ENCODE data around the gene PLEKHM3. TPM values are rescaled to one million over a fixed set of nuclear protein-coding genes. Genes with fewer than 3 reads are reported as not detected.

Gene PLEKHM3
- total RNA-seq, 1 experiment from 2014 or later: 9.3 TPM

- CTCF ChIA-PET: no interaction called here
These were observed 185.8 kb downstream of the PLEKHM3 start for GRCh38 chr2:207839575-207839974.

GRCh38 chr2:207839028-207839427, 186.3 kb downstream of the PLEKHM3 start:
- H3K27me3 Mint-ChIP-seq (ENCODE audit: insufficient read depth, unreplicated experiment): no peaks in the 10 kb centered on the region
- ChIA-PET CTCF (no interaction called here), POLR2A (no interaction called here)
- peaks cover 10% of the 10 kb centered on the region for H3K4me1 Mint-ChIP-seq (ENCODE audit: low read depth, unreplicated experiment)
- H3K9me3 Mint-ChIP-seq (ENCODE audit: unreplicated experiment): no peaks in the 10 kb centered on the region
- BruUV-seq (replicated peaks): no TSS peak
- no peak overlapping the region for H3K4me3 Mint-ChIP-seq (ENCODE audit: unreplicated experiment)
- intact Hi-C loops (cut with micrococcal nuclease; ENCODE audit: unreplicated experiment): no loop called here
- H3K27me3 ChIP-seq (replicated peaks; ENCODE audit: control insufficient read depth, insufficient read depth, low read length): no peaks in the 10 kb centered on the region
- H3K4me1 ChIP-seq: peaks cover 5% of the 10 kb centered on the region; the same call in 1 of the 2 replicates
- DNase-seq: no peak
- peaks cover 1% of the 10 kb centered on the region; the same call in 1 of the 2 replicates for H3K36me3 ChIP-seq (ENCODE audit: control insufficient read depth, insufficient read depth, low read length)
- no peaks in the 10 kb centered on the region for H3K36me3 Mint-ChIP-seq (ENCODE audit: insufficient read depth, unreplicated experiment)
- H3K9me3 ChIP-seq: no peaks in the 10 kb centered on the region
- no peak overlapping the region for H3K27ac Mint-ChIP-seq (ENCODE audit: unreplicated experiment)
- H3K4me3 ChIP-seq (ENCODE audit: low read depth, low read length): no peak overlapping the region
- TF ChIP-seq CTCF (IDR thresholded peaks at IDR 0.05; ENCODE audit: insufficient read depth in 1 of 2, low read depth in 1 of 2, low read length in 1 of 2, severe bottlenecking in 1 of 2, unreplicated experiment in 1 of 2): no peak

More at GRCh38 chr2:207839575-207839974, 185.8 kb downstream of the PLEKHM3 start:
- no peak overlapping the region for H3K4me3 Mint-ChIP-seq (ENCODE audit: unreplicated experiment)
- DNase-seq: no peak
- POLR2A ChIA-PET: no interaction called here
- no TSS peak for BruUV-seq (replicated peaks)
- H3K4me1 Mint-ChIP-seq (ENCODE audit: low read depth, unreplicated experiment): peaks cover 11% of the 10 kb centered on the region
- Histone ChIP-seq H3K4me3 (ENCODE audit: low read depth, low read length) (no peak overlapping the region), H3K27me3 (replicated peaks; ENCODE audit: control insufficient read depth, insufficient read depth, low read length) (no peaks in the 10 kb centered on the region), H3K36me3 (ENCODE audit: control insufficient read depth, insufficient read depth, low read length) (peaks cover 1% of the 10 kb centered on the region; the same call in 1 of the 2 replicates), H3K9me3 (no peaks in the 10 kb centered on the region), H3K4me1 (peaks cover 7% of the 10 kb centered on the region)
- no peaks in the 10 kb centered on the region for H3K36me3 Mint-ChIP-seq (ENCODE audit: insufficient read depth, unreplicated experiment)
- intact Hi-C loops (cut with micrococcal nuclease; ENCODE audit: unreplicated experiment): no loop called here
- H3K9me3 Mint-ChIP-seq (ENCODE audit: unreplicated experiment): no peaks in the 10 kb centered on the region
- no peak for TF ChIP-seq CTCF (IDR thresholded peaks at IDR 0.05; ENCODE audit: insufficient read depth in 1 of 2, low read depth in 1 of 2, low read length in 1 of 2, severe bottlenecking in 1 of 2, unreplicated experiment in 1 of 2)
- no peak overlapping the region for H3K27ac Mint-ChIP-seq (ENCODE audit: unreplicated experiment)
- H3K27me3 Mint-ChIP-seq (ENCODE audit: insufficient read depth, unreplicated experiment): no peaks in the 10 kb centered on the region

- H3K4me3 ChIP-seq (ENCODE audit: low read depth, low read length): no peak overlapping the region
- ChIA-PET POLR2A (no interaction called here), CTCF (interaction anchor here (0.6 kb wide), 1 partner anchor 9 kb away, joined by 3 read pairs; no protein-coding TSS in a partner anchor)
- H3K36me3 Mint-ChIP-seq (ENCODE audit: insufficient read depth, unreplicated experiment): peaks cover 3% of the 10 kb centered on the region
- H3K9me3 ChIP-seq: no peaks in the 10 kb centered on the region
- no peaks in the 10 kb centered on the region for H3K27me3 ChIP-seq (replicated peaks; ENCODE audit: control insufficient read depth, insufficient read depth, low read length)
- 0 out of 2 replicates have a peak, but pooled peaks cover 1% of the 10 kb centered on the region for H3K36me3 ChIP-seq (ENCODE audit: control insufficient read depth, insufficient read depth, low read length)
- intact Hi-C loops (cut with micrococcal nuclease; ENCODE audit: unreplicated experiment): no loop called here
- peaks cover 20% of the 10 kb centered on the region for H3K4me1 ChIP-seq
- peaks cover 22% of the 10 kb centered on the region for H3K4me1 Mint-ChIP-seq (ENCODE audit: low read depth, unreplicated experiment)
- no peaks in the 10 kb centered on the region for H3K9me3 Mint-ChIP-seq (ENCODE audit: unreplicated experiment)
- TF ChIP-seq CTCF (IDR thresholded peaks at IDR 0.05; ENCODE audit: insufficient read depth in 1 of 2, low read depth in 1 of 2, low read length in 1 of 2, severe bottlenecking in 1 of 2, unreplicated experiment in 1 of 2): no peak
- H3K27ac Mint-ChIP-seq (ENCODE audit: unreplicated experiment): no peak overlapping the region
- no peaks in the 10 kb centered on the region for H3K27me3 Mint-ChIP-seq (ENCODE audit: insufficient read depth, unreplicated experiment)
- DNase-seq: no peak
- no peak overlapping the region for H3K4me3 Mint-ChIP-seq (ENCODE audit: unreplicated experiment)
- no TSS peak for BruUV-seq (replicated peaks)
These were observed 188.7 kb downstream of the PLEKHM3 start for GRCh38 chr2:207836521-207837133.
